ENCODE data around the gene SMAD5.

The SMAD5 gene

DNA sequence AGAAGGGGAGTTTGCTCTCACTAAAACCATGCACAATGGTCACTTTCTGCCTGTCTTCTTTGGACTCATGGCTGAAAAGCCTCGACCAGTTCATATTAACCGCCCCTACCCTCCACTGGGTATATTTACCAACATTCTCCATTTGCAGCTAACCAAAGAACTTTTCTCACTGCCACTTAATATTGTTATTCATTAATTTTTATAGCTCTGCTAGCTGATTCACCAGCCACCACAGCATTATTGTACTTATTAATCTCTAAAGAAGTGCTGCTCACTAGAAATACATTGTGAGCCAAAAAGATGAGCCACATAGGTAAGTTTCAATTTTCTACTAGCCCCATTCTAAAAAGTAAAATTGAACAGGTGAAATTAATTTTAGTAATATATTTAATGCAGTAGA, 93.8 kb downstream of the SMAD5 start:
- DNase-seq, result no peak

DNA sequence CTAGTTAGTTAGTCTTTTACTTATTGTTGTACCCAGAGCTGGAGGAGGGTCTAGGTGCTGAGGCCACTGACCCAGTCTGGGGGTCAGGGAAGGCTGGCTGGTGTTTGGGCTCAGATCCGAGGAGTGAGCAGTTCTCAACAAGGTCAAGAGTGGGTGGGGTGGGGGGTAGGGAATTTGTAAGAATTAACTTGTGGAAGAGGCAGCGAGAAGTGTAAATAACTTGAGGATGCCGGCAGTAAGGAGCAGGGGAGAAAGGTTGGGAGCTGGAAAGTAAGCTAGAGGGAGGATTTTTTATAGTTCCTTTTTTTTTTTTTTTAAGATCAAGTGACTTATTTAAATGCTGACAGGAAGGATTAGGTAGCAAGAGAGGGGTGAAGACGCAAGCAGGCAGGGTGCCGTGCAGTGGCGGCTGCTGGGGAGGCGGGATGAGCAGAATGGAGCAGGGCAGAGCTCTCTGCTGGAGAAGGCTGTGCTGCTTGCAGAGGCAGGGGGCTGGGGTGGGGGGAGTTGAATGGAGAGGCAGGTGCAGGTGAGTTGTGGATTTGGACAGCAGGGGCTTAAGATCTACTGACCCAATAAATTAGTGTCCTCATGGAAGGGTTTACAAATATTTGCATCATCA, 95.6 kb downstream of the SMAD5 start:
- no peak for DNase-seq

DNA sequence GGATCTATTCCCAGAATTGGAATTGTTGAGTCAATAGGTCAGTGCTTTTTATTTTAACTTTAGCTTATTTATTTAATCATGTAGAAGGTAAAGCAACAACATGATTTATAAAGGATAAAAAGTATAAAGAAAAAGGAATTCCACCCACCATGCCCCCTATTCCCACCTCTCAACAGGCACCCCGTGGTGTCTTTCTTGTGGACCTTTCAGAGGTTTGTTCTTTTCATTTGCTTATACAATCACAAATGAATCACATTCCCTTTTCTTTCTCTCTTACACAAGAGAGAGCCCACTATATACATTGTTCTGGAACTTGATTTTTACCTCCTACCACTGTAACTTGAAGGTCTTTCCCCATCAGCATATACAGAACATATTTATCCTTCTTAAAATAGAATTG, 97.5 kb downstream of the SMAD5 start:
- no peak for DNase-seq

DNA sequence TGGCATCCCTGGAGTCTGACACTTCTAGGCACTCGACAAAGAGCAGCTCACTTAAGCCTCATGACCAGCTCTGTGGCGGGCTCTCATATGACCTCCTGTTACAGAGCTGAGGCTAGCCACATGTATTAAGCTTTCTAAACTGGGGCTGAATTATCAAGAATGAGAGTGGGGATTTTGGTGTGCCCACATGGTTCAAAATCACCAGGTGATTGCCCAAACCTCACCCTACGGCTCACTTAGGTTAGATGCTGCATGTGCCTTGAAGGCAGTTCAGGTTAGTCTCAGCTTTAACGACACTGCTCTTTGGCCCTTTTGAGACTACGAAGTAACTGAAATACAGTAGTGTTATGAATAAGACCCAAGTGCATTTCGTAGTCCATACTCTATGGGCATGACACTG, 99.7 kb downstream of the SMAD5 start:
- DNase-seq, result no peak

Data from hippocampal formation (tissue), 2 donors.